GM12878 (cell line): Measurements from ENCODE around the gene TYSND1.

ENCODE experiments used
- CEBPB ChIP-seq, 2 experiments: fragments of 150-350 bp in 1 of 2; IDR thresholded peaks; 2 replicates each; pipeline ENCODE4 v1.6.1; 2012 to 2014; ENCODE audit warnings: low read depth in 2 of 2, low read length in 2 of 2, borderline replicate concordance in 1 of 2, inconsistent platforms in 1 of 2
- CTCF ChIP-seq, 3 experiments: IDR thresholded peaks in 2 of 3; conservative IDR thresholded peaks in 1 of 3; 2 replicates each; pipeline ENCODE4 v1.5.1; 2011; ENCODE audit warnings: low read depth in 3 of 3, low read length in 3 of 3, mild to moderate bottlenecking in 3 of 3, control low read depth in 2 of 3, moderate library complexity in 2 of 3, inconsistent platforms in 1 of 3, mixed read lengths in 1 of 3; ENCODE audit not compliant: control insufficient read depth in 2 of 3, insufficient read depth in 1 of 3; ENCODE audit errors: extremely low read depth in 1 of 3
- EED ChIP-seq: sonication (generic); IDR thresholded peaks from 2 replicates; pipeline ENCODE4 v1.6.1; 2016; ENCODE audit warnings: antibody characterized with exemption, low read depth
- EGR1 ChIP-seq, 2 experiments: IDR thresholded peaks; 1 replicate in 1 of 2; 2 replicates in 1 of 2; pipeline ENCODE4 v1.6.1; 2011 to 2012; ENCODE audit warnings: low read depth in 2 of 2, low read length in 2 of 2, borderline replicate concordance in 1 of 2, mild to moderate bottlenecking in 1 of 2, moderate library complexity in 1 of 2
- EZH2 ChIP-seq: IDR thresholded peaks from 2 replicates; pipeline ENCODE4 v1.6.1; 2012; ENCODE audit warnings: low read depth, mild to moderate bottlenecking, control low read depth, inconsistent platforms, low read length, borderline replicate concordance; ENCODE audit not compliant: control insufficient read depth
- FOXK2 ChIP-seq: fragments of 450-650 bp; IDR thresholded peaks from 2 replicates; pipeline ENCODE4 v1.6.1; 2017; ENCODE audit warnings: mild to moderate bottlenecking, moderate library complexity
- MYB ChIP-seq: fragments of 150-350 bp; IDR thresholded peaks from 2 replicates; pipeline ENCODE4 v1.6.1; 2014; ENCODE audit warnings: mild to moderate bottlenecking, low read depth, low read length, borderline replicate concordance
- RAD21 ChIP-seq: IDR thresholded peaks from 2 replicates; pipeline ENCODE4 v1.6.1; 2011; ENCODE audit warnings: mild to moderate bottlenecking, low read depth, low read length, moderate library complexity; ENCODE audit not compliant: insufficient read depth
- TBL1XR1 ChIP-seq: IDR thresholded peaks from 2 replicates; pipeline ENCODE4 v1.6.1; 2012; ENCODE audit warnings: low read depth, low read length, improper control_type of control experiment

GRCh38 chr10:70088308-70088698 lies 58.2 kb downstream of the TYSND1 start:
- no peak for TF ChIP-seq CEBPB (IDR thresholded peaks at IDR 0.05; ENCODE audit: borderline replicate concordance in 1 of 2, low read depth in 2 of 2, low read length in 2 of 2)
- no peak for TF ChIP-seq CTCF (IDR thresholded peaks at IDR 0.05 in 2 of 3, conservative IDR thresholded peaks at IDR 0.05 in 1 of 3; ENCODE audit: control insufficient read depth in 2 of 3, extremely low read depth in 1 of 3, insufficient read depth in 1 of 3, low read depth in 3 of 3, low read length in 3 of 3)
- TF ChIP-seq MYB, result no peak
- no peak for TF ChIP-seq TBL1XR1
- no peak for TF ChIP-seq FOXK2
- TF ChIP-seq EGR1 (IDR thresholded peaks at IDR 0.05; ENCODE audit: borderline replicate concordance in 1 of 2, low read depth in 2 of 2, low read length in 2 of 2), result no peak
- TF ChIP-seq EZH2, result no peak
- no peak for TF ChIP-seq RAD21
- TF ChIP-seq EED, result no peak
